Measurements from ENCODE around the gene GXYLT1.

GRCh38 chr12:42172441-42173210, 28.0 kb upstream of the GXYLT1 start:
- TF ChIP-seq, protein P1, sequence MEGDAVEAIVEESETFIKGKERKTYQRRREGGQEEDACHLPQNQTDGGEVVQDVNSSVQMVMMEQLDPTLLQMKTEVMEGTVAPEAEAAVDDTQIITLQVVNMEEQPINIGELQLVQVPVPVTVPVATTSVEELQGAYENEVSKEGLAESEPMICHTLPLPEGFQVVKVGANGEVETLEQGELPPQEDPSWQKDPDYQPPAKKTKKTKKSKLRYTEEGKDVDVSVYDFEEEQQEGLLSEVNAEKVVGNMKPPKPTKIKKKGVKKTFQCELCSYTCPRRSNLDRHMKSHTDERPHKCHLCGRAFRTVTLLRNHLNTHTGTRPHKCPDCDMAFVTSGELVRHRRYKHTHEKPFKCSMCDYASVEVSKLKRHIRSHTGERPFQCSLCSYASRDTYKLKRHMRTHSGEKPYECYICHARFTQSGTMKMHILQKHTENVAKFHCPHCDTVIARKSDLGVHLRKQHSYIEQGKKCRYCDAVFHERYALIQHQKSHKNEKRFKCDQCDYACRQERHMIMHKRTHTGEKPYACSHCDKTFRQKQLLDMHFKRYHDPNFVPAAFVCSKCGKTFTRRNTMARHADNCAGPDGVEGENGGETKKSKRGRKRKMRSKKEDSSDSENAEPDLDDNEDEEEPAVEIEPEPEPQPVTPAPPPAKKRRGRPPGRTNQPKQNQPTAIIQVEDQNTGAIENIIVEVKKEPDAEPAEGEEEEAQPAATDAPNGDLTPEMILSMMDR (IDR thresholded peaks at IDR 0.05; ENCODE audit: poor library complexity, severe bottlenecking), result no peak
- TF ChIP-seq EZH2 (IDR thresholded peaks at IDR 0.05; ENCODE audit: borderline replicate concordance, insufficient read depth, low read length, poor library complexity, severe bottlenecking) (no peak), RAD21 (conservative IDR thresholded peaks at IDR 0.05) (no peak), POLR2AphosphoS5 (IDR thresholded peaks at IDR 0.05) (no peak), EP300 (conservative IDR thresholded peaks at IDR 0.05; ENCODE audit: poor library complexity, severe bottlenecking) (no peak), MXI1 (conservative IDR thresholded peaks at IDR 0.05; ENCODE audit: poor library complexity, severe bottlenecking) (no peak)
- TF ChIP-seq, protein P2, sequence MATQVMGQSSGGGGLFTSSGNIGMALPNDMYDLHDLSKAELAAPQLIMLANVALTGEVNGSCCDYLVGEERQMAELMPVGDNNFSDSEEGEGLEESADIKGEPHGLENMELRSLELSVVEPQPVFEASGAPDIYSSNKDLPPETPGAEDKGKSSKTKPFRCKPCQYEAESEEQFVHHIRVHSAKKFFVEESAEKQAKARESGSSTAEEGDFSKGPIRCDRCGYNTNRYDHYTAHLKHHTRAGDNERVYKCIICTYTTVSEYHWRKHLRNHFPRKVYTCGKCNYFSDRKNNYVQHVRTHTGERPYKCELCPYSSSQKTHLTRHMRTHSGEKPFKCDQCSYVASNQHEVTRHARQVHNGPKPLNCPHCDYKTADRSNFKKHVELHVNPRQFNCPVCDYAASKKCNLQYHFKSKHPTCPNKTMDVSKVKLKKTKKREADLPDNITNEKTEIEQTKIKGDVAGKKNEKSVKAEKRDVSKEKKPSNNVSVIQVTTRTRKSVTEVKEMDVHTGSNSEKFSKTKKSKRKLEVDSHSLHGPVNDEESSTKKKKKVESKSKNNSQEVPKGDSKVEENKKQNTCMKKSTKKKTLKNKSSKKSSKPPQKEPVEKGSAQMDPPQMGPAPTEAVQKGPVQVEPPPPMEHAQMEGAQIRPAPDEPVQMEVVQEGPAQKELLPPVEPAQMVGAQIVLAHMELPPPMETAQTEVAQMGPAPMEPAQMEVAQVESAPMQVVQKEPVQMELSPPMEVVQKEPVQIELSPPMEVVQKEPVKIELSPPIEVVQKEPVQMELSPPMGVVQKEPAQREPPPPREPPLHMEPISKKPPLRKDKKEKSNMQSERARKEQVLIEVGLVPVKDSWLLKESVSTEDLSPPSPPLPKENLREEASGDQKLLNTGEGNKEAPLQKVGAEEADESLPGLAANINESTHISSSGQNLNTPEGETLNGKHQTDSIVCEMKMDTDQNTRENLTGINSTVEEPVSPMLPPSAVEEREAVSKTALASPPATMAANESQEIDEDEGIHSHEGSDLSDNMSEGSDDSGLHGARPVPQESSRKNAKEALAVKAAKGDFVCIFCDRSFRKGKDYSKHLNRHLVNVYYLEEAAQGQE (IDR thresholded peaks at IDR 0.05; ENCODE audit: borderline replicate concordance), result no peak
